PC-9 (cell line): ENCODE results near the gene TMCC1.

Source experiments
- EZH2 ChIP-seq: fragments of 200-600 bp; sonication (generic); IDR thresholded peaks from 2 replicates; pipeline ENCODE4 v1.8.0; 2017; ENCODE audit warnings: antibody characterized with exemption, low read depth
- TF ChIP-seq, protein P1 (sequence below): fragments of 200-600 bp; sonication (generic); conservative IDR thresholded peaks from 2 replicates; pipeline ENCODE4 v1.6.1; 2017; ENCODE audit warnings: mixed run types, antibody characterized with exemption, mild to moderate bottlenecking, moderate library complexity

DNA sequence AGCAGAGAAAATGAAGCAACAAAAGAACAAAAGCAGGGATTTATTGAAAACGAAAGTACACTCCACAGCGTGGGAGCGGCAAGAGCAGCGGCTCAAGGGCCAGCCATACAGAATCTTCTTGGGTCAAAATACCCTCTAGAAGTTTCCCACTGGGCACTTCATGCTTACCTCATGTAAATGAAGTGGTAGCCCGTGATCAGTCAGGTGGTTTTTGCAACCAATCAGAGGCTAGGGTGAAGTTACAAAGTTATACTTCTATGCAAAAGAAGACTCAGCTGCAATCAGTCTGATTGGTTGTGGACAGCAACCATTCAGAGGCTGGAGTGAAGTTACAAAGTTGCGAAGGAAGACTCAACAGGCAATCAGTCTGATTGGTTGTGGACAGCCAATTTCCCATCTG is 43.2 kb upstream of the TMCC1 start:
- TF ChIP-seq, protein P1, sequence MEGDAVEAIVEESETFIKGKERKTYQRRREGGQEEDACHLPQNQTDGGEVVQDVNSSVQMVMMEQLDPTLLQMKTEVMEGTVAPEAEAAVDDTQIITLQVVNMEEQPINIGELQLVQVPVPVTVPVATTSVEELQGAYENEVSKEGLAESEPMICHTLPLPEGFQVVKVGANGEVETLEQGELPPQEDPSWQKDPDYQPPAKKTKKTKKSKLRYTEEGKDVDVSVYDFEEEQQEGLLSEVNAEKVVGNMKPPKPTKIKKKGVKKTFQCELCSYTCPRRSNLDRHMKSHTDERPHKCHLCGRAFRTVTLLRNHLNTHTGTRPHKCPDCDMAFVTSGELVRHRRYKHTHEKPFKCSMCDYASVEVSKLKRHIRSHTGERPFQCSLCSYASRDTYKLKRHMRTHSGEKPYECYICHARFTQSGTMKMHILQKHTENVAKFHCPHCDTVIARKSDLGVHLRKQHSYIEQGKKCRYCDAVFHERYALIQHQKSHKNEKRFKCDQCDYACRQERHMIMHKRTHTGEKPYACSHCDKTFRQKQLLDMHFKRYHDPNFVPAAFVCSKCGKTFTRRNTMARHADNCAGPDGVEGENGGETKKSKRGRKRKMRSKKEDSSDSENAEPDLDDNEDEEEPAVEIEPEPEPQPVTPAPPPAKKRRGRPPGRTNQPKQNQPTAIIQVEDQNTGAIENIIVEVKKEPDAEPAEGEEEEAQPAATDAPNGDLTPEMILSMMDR = no peak
- TF ChIP-seq EZH2 = no peak
